Activated CD8-positive, alpha-beta memory T cell treated with anti-CD3 and anti-CD28 coated beads for 36 hours (primary cell): ENCODE data around the gene FHIT. TPM values are rescaled to one million over a fixed set of nuclear protein-coding genes. Genes with fewer than 3 reads are reported as not detected.
"Not testable (repeated sequence)": the region's sequence is repeated elsewhere in the genome, so short reads cannot be mapped to it uniquely, and the experiment has no call there.

Source experiments
- CTCF ChIA-PET: fragments of 350-600 bp; sonication (Branson Sonifier 250); formaldehyde crosslinking; loops from one replicate; lab custom pipeline; 2021; ENCODE audit warnings: antibody characterized with exemption; lab: Charles Lee
- POLR2A ChIA-PET: fragments of 350-600 bp; sonication (Branson Sonifier 250); formaldehyde crosslinking; loops from one replicate; lab custom pipeline; 2021; ENCODE audit warnings: antibody characterized with exemption; lab: Charles Lee
- total RNA-seq, 2 experiments: library from RNA; stranded (reverse); gene quantifications; one replicate each; pipeline ENCODE4 v1.2.3, GENCODE V29; 2021

Gene FHIT
- total RNA-seq, 2 experiments from 2014 or later = 5.0 to 5.7 TPM

DNA sequence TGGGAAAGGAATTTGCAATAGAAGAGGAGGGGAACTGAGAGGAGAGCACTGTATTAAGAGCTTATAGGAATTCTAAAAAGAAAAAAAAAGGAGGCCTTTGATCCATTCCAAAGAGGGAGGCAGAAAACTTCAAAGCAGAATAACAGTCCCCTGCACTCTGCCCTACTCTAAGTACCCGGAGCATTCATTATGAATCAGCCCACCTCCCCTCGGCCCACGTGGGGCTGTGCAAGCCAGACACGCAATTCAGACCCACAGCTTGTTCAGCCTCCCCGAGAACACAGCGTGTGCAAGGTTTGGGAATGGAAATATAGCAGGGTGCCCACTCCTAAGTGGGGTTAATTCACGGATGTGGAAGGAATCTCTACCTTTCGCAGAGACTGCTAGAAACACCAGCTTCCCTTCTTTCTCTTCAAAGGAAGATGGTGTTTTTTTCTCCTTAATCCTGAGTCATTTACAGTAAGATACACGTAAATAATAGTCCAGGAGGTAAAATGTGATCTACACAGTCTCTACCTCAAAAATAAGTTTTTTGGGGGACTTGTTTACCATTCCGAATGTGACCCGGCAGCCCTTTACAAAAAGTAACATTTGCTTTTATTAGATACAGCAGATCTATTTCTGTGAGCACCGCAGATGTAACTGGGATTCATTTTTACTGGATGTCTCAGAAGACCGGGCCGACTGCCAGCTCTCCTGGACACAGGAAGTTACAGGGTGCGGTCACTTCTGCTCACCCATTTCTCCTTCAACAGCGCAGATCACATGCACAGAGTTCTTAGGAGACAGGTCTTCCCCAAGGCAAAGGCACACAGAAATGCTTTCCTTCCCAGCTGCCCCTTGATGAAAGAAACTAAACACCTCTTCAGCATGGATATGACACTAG, 1433.0 kb downstream of the FHIT start:
- POLR2A ChIA-PET = interaction anchor here (0.5 kb wide), 1 partner anchor 112 kb away, joined by 4 read pairs; no protein-coding TSS in a partner anchor
- CTCF ChIA-PET = interaction anchor here (0.6 kb wide), 2 partner anchors 63 to 228 kb away, joined by 3 read pairs; no protein-coding TSS in a partner anchor

DNA sequence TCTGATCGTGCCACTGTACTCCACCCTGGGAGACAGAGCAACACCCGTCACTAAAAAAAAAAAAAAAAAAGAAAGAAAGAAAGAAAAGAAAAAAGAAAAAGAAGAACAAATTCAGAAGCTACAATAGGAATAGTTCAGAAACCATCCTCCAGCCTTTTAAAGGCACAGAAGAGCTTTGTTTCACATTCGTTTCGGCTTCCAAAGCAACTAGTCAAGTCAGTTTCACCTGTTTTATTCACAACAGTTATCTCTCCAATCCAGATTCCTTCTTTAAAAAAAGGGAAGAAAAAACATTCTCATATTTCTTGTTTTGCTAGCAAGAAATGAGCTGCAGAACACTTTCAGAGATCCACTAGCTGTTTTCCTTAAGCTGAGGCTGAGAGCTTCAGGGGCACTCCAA, 1433.7 kb downstream of the FHIT start:
- POLR2A ChIA-PET = no interaction called here
- CTCF ChIA-PET = interaction anchor here (0.6 kb wide), 2 partner anchors 63 to 227 kb away, joined by 3 read pairs; no protein-coding TSS in a partner anchor

DNA sequence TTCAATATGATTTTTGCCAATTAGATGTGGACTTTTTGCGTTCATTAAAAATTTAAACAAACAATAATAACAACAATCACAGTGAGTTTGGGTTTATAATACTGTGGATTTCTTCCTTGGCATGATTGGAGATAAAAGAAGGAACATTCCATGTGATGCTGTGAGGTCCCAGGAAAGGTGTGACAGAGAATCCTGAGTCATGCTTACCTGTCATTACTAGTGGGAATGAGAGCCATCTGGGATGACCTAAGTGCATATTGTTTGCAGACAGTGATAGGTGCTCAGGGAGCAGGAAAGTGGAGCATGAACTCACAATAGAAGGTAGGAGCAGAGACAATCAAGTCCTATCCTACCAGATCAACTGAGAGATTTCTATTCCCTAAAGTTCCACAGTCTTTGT, 1434.9 kb downstream of the FHIT start:
- POLR2A ChIA-PET = no interaction called here
- CTCF ChIA-PET = no interaction called here

DNA sequence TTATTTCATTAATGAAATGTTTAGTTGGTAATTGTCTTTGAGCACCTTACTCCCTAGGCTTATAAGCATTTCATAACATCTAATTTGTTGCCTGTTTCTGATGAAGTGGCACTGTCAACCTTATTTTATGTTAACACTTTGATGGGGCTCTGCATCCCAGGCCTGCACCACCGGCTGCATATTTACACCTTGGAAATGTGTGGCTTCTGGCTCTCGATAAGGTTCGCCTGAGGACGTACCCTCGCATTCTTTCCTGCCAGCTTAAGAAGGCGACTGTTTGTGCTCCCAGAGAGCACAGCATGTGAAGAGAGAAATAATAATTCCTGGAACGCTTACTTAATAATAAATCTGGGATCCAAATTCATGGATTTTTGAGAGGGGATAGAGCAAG, 1438.1 kb downstream of the FHIT start:
- POLR2A ChIA-PET = no interaction called here
- CTCF ChIA-PET = interaction anchor here (0.8 kb wide), 1 partner anchor 238 kb away, joined by 3 read pairs; no protein-coding TSS in a partner anchor

DNA sequence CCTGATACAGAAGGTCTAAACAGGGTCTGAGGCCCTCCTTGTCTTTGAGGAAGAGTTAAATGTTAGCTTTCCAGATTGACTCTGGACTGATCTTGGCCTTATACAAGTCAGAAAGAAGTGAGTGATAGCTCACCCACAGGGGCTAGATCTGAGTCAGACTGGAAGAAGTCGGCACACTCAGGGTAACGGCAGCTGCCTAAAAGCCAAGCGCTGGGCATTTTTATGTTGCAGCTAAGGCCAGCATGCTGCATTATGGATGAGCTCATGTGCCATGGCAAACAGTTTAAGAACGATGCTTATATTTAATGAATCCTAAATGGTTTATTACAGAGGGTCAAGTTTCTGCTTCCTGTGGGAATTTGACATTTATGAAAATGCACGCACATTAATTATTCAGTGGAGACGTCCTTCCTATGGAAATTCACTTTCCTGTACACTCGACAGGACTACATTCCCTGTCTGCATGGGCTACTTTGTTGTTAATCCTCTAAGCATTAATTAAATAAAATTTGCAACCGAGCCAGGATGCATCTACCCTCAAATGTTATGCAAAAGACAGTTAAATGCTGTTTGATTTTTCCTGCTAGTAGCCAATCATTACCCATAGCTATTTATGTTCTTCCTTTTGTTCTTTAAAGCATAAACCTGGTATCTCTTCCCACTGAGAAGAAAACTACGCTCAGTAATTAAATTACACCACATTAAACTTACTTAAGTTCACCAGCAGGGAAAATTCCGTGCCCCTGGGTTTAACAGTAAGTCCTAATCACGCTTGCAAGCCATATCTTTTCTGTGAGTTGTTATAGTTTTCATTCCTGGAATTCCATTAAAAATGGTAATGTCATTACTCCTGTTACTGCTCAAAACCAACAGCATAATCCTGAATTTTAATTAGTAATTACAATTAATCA, 1438.8 kb downstream of the FHIT start:
- CTCF ChIA-PET = interaction anchor here (1.3 kb wide), 1 partner anchor 9 kb away, joined by 4 read pairs; no protein-coding TSS in a partner anchor
- POLR2A ChIA-PET = no interaction called here

DNA sequence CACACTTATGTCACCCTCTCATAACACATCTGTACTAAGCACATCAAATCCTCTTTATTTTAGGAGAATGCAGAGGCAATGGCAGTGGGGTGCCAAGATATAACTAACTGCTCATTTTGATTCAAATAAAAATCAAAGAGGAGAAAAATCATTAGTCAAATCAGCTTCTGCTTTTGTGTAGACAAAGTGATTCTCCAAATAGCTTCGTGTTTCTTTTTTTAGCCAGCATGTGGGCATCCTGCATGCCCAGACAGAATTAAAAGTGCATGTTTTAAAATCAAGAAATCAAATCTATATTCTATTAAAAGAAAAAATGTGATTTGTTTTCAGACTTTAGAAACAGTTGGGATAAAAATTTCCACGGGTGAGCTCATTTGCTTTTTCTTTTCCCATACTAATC, 1440.1 kb downstream of the FHIT start:
- CTCF ChIA-PET = interaction anchor here (1.3 kb wide), 2 partner anchors 8 to 15 kb away, joined by 3 to 4 read pairs; no protein-coding TSS in a partner anchor
- POLR2A ChIA-PET = no interaction called here

DNA sequence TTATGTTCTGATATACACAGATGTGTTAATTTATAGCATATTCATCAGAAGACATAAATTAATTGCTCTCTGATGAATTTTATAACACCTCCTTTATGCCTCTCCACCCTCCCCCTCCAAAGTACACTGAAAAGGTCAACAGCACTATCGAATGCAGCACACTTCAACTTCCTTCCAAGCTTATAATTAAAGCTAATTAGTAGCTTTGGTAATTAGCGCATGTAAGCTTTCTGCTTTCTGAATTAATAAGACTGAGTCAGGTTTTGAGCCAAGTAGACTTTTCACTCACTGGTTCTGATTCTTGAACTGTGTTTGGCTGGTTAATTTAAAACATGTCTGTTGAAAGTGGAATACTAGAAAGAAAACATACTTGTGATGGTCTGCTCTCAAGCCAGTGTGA, 1440.6 kb downstream of the FHIT start:
- ChIA-PET CTCF (interaction anchor here (1.3 kb wide), 1 partner anchor 16 kb away, joined by 3 read pairs; no protein-coding TSS in a partner anchor), POLR2A (no interaction called here)

DNA sequence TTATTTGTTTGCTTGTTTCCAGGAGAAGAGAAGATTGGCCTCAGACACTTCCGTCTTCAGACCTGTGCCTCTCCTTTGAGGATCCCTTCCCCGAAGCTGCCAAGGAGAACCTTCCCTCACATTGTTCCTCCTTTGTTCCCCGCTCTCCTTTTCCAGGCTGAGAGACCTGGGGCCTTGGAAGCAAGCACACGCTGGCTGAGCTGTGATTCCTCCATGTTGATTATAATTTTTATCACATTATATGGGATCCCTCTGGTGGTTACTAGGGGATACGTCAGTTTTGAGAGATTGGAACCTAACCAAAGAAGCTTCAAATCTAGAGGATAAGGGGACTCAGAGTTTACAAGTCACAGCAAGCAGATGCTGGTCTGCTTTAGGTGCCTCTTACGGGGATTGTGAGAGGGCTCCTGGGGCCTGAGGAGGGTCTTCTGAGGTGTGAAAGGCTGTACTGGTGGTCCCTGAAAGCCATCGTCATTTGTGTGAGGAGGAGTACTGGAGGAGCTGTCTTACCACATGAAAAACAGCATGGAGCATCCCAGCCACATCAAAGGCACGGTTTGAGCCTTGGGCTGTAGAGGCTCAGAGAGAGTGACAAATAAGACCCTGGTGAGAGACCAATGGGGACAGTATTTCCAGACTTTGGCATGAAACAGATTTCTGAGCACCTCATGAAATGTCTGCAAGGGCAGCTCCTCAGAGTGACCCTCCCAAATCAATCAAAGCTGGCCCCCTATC, 1441.4 kb downstream of the FHIT start:
- POLR2A ChIA-PET = no interaction called here
- CTCF ChIA-PET = no interaction called here

DNA sequence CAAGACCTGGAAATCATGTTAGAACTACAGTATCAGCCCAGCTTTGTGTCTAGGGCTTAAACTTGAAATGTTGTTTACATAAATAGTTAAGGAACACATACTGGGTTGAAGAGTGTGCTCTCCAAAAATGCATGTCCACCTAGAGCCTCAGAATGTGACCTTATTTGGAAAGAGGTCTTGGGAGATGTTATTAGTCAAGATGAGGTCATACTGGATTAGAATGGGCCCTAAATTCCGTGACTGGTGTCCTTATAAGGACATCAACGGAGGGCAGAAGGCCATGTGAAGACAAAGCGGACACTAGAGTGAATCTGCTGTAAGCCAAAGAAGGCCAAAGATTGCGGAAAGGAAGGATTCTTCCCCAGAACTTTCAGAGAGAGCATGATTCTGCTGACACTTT, 1442.2 kb downstream of the FHIT start:
- ChIA-PET POLR2A (no interaction called here), CTCF (interaction anchor here (1.1 kb wide), 1 partner anchor 49 kb away, joined by 3 read pairs; no protein-coding TSS in a partner anchor)

DNA sequence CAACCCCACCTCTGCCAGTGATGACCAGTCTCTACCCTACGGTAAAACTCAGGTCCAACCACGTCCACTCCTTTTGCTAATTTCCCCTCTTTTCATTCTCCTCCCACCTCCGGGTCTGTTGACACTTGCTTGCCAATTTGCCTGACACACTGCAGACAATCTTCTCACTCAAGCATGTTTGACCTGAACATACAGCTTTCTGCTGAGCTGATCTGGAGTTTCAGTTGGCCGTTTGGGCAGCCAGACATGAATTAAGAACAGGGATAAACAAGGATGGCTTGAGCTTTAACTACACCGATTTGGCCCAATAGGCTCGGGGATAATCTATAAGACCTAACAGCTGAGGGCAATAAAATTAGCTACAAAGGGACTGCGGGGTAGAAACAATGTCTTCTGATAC, 1442.8 kb downstream of the FHIT start:
- CTCF ChIA-PET = interaction anchor here (1.1 kb wide), 1 partner anchor 49 kb away, joined by 3 read pairs; no protein-coding TSS in a partner anchor
- POLR2A ChIA-PET = no interaction called here

DNA sequence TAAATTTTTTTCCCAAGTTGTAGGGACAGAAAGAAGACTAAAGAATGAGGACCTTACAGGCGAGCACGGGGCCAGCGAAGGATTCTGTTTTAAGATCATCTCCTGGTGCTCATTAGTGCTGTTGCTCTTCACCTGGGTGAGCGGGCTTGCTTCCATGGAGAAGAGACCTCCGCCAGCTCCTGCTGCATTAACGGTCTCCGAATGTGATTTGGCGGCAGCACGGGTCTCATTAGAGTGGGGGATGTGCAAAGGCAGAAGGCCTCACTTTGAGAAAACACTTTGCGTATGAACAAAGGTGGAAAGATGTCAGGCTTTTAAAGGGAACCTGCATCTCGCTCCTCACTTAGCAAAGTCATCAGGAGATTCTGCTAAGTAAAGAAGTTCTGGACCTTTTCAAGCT, 1448.0 kb downstream of the FHIT start:
- ChIA-PET CTCF (interaction anchor here (1.5 kb wide), 1 partner anchor 8 kb away, joined by 4 read pairs; no protein-coding TSS in a partner anchor), POLR2A (no interaction called here)

DNA sequence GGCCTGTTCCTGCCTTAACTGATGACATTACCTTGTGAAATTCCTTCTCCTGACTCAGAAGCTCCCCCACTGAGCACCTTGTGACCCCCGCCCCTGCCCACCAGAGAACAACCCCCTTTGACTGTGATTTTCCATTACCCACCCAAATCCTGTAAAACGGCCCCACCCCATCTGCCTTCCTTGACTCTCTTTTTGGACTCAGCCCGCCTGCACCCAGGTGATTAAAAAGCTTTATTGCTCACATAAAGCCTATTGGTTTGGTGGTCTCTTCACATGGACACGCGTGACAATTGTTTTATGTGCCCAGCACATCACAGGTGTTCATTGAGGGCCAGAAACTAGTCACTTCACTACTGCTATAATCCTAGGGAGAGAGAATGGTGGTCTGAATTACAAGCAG, 1448.8 kb downstream of the FHIT start:
- POLR2A ChIA-PET = not testable (repeated sequence)
- CTCF ChIA-PET = interaction anchor here (1.5 kb wide), 1 partner anchor 9 kb away, joined by 4 read pairs; no protein-coding TSS in a partner anchor

DNA sequence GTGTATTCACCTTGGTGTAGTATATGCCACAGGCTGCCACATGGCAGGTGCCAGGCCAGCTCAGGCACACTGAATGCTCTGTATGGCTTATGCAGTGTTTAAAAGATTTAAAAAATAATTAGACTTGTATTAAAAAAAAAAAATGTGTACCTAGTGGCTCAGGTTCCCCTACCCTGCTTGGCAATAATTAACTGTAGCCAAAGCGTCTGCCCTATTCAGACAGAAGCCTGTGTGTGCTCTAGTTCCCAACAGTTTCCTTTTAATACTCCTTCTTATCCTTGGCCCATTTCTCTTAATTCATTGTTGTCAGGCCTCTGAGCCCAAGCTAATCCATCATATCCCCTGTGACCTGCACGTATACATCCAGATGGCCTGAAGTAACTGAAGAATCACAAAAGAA, 1449.2 kb downstream of the FHIT start:
- ChIA-PET CTCF (no interaction called here), POLR2A (no interaction called here)

DNA sequence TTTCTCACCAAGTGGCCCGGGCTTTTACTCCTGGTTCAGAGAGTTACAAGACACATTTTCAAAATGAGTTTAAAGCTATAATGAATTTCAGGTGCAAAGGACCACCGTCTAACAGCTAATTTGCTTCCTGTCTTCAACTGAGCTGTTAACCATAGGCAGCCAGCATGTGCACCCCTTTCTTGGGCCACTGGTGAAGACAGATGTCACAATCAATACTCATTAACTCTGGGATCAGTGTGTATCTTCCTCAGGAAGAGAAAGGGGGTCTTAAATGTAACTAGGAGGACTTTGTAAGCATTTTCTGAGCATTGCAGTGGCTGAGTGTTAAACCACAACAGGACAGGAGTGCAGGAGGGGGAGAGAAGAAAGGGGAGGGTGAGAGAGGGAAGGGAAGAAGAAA, 1450.8 kb downstream of the FHIT start:
- ChIA-PET CTCF (no interaction called here), POLR2A (no interaction called here)

DNA sequence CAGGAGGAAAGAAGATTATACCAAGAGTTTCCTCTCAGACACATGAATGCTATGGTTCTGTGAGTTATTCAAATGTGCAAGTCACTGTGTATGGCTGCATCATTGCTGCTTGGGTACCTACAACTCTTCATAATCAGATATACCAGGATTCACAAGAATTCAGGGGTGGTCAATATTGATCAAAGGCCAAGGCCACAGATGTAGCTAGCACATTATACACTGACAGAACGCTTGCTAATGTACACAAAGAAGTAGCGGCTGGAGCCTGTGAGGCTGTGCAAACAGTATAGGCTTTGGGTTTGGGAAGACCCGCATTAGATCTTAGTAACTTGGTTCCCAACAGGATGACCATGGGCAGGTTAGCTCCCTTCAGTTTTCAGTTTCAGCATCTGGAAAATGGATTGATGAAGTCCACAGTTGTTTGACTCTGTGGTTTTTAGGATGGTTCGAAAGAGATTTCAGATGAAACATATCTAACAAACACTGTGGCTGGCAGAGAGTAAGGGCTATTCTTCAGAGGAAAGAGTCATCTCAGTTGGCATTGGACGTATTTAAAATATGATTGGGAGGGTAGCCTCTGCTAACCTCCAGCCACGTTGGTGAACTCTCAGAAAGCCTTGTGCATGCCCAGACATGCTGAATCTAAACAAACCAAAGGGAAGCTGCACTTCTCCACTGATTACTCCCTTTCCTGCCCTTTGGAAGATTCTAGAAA, 1452.7 kb downstream of the FHIT start:
- CTCF ChIA-PET = no interaction called here

DNA sequence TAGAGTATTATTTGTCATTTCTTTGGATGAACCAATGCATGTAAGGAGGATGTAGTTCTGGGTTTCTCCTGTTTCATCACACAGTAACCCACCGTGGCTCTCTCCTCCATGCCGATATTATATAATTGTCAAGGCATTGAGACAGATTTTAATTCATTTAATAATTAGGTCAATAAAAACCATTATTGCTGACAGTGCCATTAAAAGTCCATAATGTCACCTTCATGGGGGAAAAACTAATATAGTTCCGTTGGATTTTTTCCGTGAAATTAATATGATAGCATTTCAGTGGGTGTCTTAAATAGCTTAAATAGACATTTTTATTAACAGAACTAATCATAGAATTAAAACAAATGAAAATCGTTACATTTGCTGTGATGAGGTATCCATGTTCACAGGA, 1453.7 kb downstream of the FHIT start:
- POLR2A ChIA-PET = no interaction called here
- CTCF ChIA-PET = no interaction called here

More for the DNA sequence above, 1452.7 kb downstream of the FHIT start:
- POLR2A ChIA-PET = no interaction called here

DNA sequence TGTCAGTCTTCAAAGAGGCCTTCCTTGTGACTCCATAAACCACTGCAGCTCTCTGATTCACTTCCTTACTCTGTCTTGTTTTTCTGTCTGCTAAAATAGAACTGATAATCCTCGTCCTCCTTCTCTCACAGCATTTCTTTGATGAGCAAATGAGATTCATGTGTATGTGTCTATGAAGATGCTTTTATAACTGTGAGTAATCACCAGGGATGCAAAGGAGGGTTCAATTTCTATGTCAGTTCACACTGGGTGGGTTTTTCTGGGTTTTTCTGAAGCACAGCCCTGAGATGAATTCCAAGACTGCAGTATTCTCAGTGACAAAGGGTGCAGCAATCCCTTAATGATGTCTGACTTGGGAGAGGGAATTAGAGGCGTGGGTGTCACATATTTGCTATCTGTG, 1454.8 kb downstream of the FHIT start:
- CTCF ChIA-PET = no interaction called here
- POLR2A ChIA-PET = no interaction called here

DNA sequence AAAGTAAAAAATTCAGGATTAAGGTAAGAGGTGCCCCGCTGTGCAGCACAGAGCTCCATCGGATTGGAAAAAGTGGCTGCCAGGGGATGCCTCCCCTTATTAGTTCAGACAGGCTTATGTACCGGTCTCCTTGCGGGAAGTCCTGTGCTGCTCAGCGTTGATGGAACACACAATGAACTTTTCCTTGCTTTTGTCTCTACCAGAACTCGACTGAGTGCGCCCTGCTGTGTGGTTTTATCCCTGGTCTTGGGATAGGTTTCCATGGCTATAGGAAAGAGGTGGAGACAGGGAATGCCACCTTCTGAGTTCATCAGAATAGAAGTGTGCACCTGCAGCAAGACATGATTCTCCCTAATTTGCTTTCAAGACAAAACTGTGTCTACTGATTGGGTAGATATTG, 1455.5 kb downstream of the FHIT start:
- CTCF ChIA-PET = no interaction called here
- POLR2A ChIA-PET = no interaction called here
